Measurements from ENCODE around the gene SLC2A6.

The SLC2A6 gene, protein sequence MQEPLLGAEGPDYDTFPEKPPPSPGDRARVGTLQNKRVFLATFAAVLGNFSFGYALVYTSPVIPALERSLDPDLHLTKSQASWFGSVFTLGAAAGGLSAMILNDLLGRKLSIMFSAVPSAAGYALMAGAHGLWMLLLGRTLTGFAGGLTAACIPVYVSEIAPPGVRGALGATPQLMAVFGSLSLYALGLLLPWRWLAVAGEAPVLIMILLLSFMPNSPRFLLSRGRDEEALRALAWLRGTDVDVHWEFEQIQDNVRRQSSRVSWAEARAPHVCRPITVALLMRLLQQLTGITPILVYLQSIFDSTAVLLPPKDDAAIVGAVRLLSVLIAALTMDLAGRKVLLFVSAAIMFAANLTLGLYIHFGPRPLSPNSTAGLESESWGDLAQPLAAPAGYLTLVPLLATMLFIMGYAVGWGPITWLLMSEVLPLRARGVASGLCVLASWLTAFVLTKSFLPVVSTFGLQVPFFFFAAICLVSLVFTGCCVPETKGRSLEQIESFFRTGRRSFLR

DNA sequence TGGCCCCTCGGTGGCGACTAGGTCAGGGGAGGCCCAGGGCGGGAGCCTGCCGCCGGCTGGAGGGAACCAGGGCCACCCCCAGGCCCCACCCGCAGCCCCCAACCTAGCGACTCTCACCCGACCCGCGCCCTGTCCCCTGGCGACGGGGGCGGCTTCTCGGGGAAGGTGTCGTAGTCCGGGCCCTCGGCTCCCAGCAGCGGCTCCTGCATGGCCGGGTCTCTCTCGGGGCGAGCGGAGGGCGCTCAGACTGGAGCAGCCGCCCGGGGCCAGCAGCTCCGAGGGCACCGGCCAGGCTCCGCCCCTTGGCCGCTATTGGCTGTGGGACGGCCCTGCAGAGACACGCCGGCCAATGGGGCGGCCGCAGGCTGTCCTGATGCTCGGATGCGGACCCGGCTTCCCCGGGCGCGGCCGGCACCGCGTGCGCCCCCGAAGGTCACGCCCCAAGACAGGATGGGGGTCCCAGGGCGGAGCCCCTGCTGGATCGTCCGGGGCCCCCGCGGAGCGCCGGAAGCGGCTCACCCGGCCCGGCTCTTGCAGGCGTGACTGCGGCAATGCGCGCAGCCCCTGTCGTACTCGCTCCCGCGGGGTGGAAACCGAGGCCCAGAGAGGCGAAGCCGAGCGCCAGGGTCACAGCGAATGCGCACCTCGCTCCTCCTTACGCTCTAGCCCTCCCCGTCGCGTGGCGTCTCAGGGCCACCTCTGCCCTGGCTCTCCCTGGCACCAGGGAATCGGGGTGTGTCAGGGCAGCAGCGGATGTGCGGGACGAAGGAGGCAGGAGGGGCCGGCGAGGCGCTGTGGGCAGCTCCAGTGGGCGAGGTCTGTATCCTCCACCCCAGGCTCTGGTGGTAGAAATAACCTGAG lies at the start of gene SLC2A6:
TSS of gene SLC2A6 (minus strand) at position 249 of the 861 bp plus-strand sequence. CDS start at position 209, 40 bp downstream.
- FAIRE-seq: no peak

DNA sequence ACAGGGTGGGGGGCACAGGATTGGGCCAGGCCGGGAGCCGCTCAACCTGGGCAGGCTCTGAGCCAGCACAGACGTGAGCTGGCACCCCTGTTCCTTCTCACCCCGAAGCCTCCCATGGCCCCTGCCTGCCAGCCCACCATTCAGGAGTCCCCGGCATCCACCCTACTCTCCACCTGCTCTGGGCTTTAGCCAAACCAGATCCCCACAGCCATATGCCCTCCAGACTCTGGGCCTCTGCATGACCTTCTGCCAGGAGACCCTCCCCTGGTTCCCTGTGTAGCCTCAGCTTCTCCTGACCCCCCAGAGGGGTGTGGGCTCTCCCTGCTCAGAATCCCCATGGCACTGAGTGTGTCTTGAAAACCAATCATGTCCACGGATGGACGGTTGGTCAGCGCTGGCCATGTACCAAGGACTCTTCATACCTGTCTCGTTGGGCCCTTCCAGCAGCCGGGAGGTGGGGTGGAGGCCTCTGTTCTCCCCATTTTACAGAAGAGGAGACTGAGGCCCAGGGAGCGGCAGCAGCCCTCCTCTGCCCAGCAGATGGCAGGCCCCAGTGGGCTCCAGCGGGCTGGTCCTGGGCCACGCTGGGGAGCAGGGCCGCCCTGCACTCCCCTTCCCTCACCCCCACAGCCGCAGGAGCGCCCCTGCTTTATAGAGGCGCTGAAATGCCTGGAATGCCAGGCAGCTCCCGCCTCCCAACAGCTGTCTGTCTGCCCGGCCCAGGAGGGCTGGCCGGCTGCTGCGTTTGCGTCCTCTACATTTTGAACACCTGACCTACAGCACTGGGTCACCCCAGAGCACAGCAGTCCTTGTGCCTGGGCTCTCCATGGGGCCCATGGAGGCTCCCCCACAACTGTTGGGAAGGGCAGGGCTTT lies 49.3 kb upstream of the SLC2A6 start:
- FAIRE-seq: no peak

DNA sequence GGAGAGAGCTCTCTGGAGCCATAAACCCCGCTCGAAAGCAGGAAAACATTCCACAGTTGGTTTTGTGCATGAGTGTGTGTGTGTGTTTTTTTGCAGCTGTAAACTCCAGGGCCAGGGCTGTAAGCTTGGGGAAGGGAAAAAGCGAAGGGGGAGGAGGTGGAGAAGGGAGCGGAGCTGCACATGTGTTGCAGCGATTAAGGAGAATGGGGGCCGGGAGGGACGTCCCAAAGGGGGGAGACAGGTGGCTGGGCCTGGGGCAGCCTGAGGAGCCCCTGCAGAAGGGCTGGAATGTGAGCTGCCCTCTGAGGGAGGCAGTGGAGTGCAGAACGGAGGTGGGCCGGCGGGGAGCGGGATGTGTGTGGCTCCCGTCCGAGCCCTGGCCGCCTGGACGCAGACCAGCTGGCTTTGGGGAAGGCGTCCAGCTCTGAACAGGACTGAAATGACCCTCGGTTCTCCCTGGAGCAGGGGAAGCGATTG lies 48.6 kb upstream of the SLC2A6 start:
- no peak for FAIRE-seq

DNA sequence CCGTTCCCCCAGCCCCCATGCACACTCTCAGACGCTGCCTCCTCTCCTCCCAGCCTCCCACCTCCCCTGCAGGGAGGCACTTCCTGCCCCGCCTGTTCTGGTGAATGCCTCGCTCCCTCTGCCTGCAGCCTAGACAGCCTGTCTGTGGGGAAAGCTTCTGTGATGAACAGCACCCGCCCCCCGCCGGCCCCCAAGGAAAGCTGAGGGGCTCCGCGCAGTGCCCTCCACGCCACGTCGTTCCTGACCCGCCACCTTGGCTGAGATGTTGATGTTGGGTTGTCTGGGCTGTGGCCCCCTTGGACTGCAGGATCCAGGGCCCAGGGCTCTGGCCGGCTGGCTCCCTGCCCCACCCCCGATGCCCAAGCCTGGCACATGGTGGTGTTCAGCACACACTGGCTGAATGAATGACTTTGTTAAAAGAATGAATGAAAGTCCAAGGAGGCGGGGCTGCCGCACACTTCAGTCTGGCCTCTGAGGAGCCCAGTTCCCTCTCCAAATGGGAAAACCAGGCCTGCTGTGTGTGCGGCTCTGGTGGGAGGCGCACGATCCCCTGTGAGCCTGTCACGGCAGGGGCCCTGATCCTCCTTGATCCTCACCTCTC lies 47.9 kb upstream of the SLC2A6 start:
- no peak for FAIRE-seq

DNA sequence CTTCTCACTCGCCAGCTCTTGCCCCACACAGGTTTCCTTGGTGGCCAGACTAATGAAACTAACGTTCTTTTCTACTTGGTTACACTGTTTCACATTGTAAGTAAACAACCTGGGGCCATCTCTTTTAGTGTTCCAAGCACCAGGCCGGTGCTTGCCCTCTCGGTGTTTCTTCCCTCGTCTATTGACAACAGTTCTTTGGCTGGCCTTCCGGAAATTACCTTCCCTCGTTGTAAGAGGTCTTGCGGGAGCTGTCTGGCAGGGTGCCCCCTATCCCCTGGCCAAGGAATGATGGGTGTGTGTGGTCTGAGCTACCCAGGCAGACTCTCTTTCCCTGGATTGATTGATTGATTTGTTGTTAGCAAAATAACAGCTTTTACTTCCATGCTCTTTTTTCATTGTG lies 46.8 kb upstream of the SLC2A6 start:
- no peak for FAIRE-seq

DNA sequence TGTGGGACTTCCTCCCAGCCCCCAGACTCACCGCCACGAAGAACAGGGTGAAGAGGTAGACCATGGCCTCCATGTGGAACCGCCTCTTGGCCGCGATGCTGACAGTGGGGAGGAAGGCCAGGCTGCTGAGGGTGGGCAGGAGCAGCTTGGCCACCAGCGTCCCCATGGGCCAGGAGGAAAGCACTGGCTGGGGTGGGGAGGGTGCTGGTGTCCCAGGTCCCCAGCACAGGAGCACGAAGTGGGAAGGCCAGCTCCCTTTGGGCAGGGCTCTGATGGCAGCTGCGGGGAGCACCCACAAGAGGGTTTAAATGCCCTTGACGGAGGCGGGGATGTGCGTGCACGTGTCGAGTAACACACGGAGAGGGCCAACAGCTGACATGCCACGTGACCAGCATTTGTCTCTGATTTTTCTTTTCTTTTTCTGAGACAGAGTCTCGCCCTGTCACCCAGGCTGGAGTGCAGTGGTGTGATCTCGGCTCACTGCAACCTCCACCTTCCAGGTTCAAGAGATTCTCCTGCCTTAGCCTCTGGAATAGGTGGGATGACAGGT lies 45.9 kb upstream of the SLC2A6 start, which contains the start of gene MYMK:
TSS of gene MYMK (minus strand) at position 281 of the 550 bp plus-strand sequence. CDS start at position 166, 115 bp downstream.
- no peak for FAIRE-seq

DNA sequence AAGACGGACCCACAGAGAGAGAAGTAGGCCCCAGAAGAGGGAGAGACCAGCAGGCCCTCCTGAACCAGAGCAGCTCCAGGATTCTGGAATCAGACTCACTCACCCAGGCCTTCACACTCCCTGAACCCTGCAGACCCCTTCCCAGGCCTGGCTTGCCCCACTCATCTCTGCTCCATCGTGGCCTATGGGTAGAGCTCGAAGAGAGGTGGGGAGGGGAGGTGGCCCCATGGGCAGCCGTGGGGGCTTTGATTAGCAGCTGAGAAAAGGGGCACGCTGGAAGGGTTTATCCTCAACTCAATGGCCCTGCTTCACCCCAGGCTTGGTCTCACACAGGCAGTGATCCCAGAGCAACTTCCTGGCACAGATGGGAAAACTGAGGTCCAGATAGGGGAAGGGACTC lies 45.2 kb upstream of the SLC2A6 start:
- FAIRE-seq: no peak

DNA sequence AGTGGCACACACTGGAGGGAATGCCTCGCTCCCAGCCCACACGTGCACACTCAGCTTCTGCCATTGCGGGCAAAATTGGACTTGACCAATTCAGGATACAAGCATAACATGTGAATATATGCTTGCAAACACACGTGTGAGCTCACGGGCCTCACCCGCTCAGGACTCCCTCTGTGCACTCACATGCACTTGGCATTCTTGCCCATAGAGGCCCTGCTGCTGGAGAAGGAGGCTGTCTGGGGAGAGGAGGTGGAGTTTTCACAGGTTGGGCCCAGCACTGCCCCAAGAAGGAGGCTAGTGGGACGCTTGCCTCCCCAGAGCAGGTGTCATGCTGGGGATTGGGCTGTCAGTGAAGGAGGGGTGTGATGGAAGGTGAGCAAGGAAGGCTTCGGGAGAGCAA lies 44.2 kb upstream of the SLC2A6 start:
- no peak for FAIRE-seq

DNA sequence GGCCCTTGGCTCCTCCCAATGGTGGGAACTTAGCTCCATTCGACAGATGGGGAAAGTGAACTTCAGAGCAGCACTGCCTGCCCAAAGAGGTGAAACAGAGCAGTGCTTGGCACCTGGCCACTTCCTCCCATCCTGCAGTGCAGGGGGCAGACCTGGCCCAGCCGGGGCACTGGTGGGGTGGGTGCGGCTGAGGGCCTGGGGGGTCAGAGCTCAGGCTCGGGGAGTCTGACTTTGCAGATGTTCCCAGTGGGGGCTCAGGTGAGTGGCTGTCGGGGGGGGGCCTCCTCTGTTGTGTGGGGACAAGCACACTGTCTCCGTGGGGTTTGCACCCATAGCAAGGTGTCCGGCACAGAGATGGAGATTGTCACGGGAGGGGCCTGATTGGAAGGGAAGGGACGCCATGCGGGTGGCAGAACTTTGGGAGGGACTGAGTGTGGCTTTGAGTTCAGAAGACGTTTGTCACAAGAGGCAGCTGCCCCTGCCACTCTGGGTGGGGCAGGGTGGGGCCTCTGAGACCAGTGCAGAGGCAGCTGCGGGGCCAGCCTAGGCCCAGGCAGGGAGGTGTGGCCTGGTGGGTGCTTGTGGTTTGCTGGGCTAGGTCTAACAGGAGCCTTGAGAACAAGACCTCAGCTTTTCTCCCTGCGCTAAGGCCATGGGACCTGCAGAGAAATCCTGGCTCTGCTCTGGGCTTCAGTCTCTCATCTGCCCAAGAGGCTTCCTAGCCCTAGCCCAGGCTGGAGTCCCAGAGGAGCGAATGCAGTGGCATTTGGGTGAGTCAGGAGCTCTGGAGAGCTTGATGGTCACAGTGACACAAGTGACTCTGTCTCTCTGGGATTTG lies 43.4 kb upstream of the SLC2A6 start:
- FAIRE-seq: no peak

DNA sequence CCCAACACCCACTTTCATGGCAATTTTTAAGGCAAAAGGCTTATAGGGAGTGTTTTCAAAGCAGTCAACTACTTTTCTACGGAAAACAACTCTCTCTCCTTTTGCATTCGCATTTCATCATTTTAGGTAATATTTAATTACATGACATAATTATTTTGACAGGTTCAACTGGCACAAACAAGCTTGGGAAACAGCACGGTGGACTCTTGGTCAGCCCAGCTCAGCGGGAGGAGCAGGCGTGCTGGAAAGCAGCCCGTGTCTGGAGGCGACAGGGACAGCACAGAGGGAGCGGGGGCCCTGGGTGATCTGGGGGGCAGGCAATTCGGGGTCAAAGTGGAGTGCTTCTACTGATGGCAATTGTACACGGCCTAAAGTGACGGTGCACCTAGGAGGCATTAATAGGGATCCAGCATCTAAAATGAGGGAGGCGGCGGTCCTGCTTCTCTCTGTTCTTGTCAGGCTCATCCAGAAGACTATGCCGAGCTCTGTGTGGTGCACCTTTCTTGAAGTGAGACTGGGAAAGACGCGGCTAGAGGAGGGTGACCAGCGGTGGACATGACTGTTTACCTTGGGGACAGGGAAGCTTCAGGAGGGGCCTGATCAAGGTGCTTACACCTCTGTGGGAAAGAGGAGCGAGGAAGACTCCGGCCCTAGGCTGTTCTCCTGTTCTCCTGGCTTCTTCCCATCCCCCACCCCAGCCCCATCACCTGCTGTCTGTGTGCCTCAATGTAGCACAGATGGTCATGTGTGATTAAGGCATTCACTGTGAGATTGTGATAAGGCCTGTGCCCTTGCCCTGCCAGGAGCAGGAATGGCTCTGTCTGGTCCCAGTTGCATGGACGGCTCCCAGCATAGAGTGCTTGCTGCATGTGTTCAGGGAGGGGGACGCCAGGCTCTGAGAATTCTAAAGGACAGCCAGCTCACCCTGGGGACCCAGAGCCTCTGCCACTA lies 42.5 kb upstream of the SLC2A6 start:
- no peak for FAIRE-seq

DNA sequence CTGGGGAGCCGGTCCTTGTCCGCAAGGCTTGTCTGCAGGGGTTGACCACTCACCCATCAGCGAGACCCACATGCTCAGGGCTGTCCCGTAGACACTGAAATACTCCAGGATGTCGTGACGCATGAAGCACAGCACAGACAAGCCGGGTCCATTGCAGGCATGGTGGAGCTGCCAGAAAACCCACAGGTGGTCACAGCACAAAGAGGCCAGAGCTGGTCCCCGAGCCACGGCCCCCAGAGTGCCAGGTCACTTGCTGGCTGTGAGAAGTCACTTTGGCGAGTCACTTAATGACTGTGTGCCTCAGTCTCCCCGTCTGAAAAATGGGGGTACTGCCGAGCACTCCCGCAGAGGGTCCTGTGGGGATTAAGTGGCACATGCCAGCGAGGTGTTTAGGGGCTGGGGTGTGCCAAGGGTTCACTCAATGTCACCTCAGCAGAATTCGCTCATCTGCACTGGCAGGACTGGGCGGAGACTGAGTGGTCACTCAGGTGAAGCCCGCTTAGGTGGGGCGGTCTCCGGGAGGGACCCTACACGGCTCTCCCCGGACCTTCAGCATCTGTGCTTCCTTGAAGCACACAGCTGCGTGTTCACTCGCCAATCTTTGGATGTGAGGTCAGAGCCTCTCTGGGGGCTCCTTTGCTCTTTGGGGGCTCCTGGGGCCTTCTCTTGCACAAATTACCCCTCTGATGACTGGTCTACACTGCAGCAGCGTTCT lies 41.4 kb upstream of the SLC2A6 start:
- no peak for FAIRE-seq

DNA sequence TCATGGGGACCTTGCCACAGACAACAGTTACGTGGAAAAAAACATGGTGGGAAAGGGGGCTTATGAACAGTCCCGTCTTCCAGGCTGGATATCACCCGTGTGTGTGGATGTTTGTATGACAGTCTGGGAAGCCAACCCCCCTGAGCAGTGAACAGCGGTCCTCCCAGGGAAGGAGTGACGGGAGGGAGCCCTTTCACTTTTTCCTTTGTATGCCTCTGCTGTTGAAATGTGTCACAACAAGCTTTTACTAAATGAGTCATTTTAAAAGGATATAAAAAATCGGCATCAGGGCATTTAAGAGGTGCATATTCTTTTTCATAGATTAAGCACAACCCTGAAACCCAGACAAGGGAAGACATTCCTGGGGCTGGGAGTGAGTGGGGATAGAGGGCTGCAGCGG lies 40.8 kb upstream of the SLC2A6 start:
- FAIRE-seq: no peak

DNA sequence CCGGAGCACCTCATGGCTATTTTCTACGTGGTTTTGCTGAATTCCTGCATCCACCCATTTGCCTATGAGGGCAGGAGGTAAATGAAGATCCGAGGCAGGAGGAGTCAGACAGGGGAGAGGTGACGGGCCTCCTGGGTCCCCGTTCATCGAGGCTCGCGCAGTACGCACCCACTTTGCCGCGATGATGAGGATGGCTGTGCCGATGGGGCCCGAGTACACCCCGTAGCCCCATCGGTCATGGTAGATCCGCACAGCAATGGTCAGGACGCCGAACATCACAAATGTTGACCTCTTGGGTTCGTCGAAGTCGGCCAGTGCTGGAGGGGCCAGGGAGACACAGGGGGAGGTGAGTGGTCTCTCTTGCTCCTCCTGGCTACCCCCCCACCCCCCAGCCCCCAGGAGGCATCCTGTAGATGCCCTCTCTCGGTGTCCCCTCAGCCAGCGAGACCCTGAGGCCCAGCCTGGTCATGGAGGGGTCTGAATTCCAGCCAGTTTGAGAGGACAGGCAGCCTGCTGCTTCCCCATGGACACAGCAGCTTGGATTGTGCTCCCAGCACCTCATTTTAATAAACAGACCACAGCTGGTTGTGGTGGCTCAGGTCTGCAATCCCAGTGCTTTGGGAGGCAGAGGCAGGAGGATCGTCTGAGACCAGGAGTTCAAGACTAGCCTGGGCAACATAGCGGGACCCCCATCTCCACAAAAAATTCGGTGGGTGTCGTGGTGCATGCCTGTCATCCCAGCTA lies 40.0 kb upstream of the SLC2A6 start:
- FAIRE-seq: no peak

DNA sequence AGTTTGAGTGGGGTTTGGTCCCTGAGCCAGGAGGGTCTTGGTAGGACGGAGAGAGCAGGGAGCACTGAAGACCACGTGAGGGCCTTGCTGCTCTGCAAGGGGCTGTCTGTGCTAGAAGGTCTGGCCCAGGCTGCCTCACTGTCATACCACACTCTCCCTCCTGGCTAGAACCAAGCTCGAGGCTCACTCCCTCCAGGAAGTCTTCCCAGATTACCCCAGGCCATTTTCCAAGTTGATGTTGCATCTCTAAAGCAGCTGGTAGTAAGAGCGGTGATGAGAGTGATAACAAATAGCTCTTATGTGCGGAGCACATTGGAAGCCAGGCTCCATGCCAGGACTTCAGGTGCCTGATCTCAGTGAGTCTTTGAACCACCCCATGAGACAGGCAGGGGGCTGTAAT lies 39.3 kb upstream of the SLC2A6 start:
- no peak for FAIRE-seq

DNA sequence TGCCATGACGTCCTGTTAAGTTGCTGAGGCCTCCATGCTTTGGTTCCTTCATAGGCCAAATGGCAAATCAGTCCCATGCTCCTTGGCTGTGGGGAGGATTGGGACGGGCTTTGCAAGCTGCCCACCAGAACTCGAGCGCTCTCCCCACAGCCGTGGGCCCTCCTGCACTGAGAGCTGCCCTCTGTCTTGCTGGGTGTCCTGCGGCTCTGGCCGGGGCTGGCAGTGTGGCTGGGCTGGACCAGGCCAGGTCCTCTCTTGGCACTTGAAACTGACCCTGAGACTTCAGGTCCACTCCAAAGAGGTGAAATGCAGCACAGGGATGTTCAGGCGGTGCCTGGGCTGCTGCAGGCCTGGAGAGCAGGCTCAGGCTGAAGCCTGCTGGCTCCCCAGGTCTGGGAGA lies 38.8 kb upstream of the SLC2A6 start:
- FAIRE-seq: no peak

DNA sequence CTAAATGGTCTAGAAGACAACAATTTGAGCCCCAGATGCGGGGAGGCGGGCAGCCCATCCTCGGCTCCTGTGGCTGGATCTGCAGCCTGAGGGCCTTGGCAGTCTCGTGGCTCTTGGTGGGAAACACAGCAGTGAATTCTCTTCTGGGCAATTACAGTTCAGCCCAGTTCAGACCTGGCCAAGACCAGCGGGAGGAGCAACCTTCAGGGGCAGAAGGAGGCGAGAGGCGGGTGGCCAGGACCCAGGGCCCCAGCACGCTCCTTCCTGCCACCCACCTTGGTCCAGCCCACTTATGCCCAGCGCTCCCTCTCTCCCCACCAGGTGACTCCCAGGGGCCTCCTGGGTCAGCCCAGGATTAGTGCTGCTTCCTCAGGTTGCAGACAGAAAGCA lies 38.1 kb upstream of the SLC2A6 start:
- no peak for FAIRE-seq

DNA sequence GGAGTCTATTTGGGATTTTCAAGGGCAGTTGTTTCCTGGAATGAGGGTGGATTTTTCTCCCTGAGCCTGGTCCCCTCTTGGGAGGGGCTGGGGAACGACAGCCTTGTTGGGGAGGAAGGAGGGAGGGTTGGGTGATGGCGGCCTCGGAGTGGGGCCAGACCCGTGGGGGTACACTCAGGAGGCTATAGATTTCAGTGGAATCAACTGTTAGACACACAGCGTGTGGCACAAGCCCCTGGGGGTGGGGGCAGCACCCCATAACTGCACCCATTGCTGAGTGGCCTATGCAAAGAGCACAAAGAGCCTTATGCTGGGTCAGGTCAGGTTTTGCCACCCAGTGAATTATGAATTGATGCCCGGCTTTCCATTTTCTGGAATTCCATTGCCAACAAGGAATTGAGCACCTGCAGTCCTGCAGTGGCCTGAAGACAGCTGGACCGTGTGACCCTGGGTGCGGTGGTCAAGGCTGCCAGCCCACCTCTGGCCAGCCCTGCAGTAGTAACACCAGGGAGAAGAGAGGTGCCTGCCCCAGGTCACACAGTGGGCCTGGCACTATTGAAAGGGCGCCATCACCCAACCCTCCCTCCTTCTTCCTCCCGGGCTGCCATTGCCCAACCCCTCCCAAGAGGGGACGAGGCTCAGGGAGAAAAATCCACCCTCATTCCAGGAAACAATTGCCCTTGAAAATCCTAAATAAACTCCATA lies 37.5 kb upstream of the SLC2A6 start:
- FAIRE-seq: no peak

Measured in TTC549 (cell line).